Measurements from ENCODE around the gene AKAP6.

Gene AKAP6

GRCh38 chr14:32593290-32593942 lies 264.3 kb downstream of the AKAP6 start:
- DNase-seq = peak; percentile 96

DNA sequence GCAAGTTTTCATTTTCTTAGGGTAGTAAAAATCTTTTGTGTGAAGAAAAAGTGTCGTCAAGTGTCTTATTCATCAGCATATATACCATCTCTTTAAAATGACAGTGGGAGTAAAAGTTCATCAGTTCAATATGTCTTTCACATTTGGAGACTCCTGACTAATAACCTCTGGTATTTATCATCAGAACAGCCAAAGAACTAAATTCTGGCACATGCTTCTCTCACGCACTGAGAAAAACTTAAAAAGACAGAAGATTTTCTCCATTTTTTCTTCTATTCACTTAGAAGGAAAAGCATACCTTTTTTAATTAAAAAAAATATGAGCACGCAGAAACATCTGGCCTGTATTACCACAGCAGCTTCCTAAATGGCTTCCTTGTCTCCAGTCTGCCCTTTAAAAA lies 265.7 kb downstream of the AKAP6 start:
- peak; percentile 93 for DNase-seq

DNA sequence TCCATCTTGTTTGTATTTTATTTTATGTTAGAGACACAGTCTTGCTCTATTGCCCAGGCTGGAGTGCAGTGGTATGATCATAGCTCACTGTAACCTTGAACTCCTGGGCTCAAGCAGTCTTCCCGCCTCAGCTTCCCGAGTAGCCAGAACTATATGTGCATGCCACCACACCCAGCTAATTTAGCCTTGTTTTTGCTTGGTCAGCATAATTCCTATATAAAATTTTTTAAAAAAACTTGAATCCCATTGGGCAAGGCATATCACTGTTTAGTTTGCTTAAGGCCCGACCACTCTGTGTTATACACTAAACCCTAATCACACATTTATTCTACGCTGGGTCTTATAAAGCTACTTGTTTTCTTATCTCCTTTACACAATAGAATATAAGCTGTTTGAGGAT lies 266.4 kb downstream of the AKAP6 start:
- no peak for DNase-seq

DNA sequence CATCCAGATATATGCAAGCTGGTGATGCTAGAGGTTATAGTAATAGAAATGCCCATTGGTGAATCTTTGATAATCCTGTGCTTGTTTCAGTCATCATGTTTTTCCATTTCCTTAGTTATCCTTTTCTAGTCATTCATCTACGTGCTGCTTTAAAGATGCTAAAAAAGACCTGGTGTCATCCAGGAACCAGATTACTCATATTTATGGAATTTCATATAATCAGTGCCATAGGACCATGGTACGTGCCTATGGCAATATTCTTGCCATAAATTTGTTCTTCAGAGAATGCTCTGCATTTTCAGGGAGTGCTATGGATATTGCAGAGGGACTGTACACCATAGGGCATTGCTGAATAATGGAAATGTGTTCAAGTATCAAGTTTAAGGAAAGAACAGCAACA lies 267.3 kb downstream of the AKAP6 start:
- no peak for DNase-seq

DNA sequence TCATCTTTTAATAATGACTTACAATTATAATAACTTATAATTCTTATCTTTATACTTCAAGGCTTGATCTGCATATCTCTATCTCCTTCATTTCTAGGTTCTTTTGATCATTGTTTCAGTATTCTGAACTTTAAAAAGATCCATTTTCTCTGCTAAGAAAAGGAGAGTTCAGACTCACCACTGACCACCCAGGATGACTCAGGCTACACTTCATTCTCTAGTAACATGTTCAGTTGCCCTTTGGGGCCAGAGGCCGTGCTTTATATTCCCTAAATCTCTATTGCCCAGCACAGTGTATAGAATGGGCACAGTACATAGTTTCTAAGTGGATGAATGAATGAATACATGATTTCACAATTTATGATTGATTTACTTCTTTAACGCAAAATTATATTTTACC lies 268.7 kb downstream of the AKAP6 start:
- DNase-seq = no peak

DNA sequence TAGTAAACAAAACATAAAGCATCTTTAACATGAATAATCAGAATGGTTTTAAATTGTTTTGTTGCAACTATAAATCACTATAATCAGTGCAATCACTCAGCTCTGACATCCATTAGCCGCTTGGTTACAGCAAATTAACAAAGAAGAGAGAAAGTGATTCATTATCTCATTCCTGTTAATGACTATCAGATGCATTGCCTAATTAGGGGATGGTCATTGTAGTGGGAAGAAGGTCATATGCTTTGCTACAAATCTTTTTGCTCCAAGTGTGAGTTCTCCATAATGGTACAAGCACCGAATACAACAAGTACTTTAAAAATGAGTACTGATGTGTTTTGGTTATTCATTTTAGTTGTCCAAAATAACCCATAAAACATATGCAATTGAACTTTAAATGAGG lies 272.0 kb downstream of the AKAP6 start:
- no peak for DNase-seq

DNA sequence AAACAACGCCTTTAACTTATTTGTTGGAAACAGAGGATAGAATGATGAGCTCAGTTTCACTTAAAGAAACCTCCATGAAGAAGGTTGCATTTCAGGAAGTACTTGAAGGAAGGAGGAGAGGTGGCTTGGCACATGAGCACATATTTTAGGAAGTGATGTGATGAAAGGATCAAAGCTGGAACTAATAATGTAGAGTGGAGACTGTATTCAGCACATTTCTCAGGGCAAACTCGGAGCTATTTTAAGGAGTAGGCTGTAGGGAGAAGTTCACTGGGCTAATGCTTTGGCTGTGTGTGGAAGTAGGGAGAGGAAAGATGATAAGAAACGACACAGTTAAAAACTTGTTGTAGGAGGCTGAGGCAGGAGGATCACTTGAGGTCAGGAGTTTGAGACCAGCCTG lies 272.8 kb downstream of the AKAP6 start:
- DNase-seq = peak; percentile 63

DNA sequence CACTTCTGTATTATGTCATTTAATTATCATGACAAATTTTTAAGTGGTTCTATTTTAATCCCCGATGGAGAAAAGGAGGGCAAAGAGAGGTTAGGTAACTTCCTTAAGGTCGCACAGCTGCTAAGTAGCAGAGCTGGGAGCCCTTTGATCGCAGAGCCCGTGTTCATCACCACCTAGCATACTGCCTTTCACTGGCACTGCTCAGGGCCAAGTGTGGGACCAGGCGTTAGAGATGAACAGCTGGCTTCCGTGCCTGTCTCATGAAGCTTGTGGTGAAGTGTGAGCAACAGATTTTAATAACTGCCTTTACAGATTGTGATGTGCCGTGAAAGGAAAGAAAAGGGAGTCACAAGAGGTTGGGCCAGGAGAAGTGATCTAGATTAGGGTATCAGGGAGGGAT lies 273.6 kb downstream of the AKAP6 start:
- no peak for DNase-seq

DNA sequence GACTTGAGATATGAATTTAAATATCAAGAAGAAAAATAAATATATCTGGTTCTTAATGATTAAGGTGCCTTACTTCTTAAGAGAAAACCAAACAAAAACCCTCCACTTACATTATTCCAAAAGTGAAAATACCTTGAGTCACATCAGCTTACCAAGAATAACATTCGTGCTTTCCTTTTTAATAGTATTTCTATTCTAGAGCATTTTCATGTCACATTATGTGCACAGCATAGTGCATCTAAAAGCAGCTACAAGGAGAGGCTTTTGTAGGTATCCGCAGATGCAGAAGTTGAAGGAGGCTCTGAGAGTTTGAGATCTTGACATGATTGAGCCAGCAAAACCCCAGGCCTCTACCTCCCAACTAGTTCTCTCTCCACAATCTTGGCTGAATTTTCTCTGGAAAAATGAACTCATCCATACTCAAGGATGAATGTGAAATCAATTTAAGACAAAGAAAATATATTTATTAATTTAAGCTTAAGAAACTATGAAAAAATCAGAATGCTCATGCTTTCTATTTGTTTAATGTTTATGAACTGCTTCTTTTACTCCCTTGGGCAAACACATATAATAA lies 275.0 kb downstream of the AKAP6 start:
- no peak for DNase-seq

GRCh38 chr14:32606301-32606700 lies 277.2 kb downstream of the AKAP6 start:
- DNase-seq = no peak

DNA sequence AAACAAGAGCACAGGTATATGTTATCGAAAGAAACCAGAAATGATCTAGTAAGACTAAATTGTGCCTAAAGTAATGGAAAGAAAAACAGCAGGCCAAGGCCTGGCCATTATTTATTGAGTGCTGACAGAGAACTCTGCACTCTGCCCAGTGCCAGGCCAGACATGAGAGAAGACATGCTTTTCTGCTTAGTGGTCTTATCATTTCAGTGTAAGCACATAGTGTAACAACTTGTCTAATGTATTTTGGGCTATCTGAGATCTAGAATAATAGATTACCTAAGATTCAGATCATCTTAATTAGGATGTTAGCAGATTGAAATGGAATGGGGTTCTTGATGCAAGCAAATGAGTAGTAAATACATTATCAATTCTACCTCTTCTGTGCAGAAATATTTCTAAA lies 278.3 kb downstream of the AKAP6 start:
- DNase-seq = peak; percentile 66

- peak; percentile 86 for DNase-seq
These were observed 279.8 kb downstream of the AKAP6 start for GRCh38 chr14:32608857-32609256.

GRCh38 chr14:32609388-32609787 lies 280.3 kb downstream of the AKAP6 start:
- DNase-seq = no peak

DNA sequence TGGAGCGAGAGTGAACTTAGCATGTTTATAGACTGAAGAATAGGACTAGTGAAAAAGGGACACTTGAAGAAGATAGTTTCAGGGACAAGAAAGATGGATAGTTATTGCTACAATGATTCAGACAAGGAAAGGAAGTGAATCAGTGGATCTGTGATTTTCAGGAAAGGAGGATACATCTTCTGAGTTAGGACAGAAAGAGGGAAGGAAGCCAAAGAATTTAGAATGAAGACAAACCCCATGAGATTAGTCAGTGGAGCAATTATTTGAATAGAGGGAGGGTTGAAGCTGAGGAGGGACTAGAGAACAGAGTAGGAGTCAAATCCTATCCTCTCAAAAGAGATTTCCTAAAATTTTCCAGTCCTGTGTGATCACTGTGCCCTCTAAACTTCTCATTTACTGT lies 282.7 kb downstream of the AKAP6 start:
- peak; percentile 96 for DNase-seq

- DNase-seq = no peak
These were observed 289.9 kb downstream of the AKAP6 start for GRCh38 chr14:32618991-32619390.

- peak; percentile 81 for DNase-seq
These were observed 291.2 kb downstream of the AKAP6 start for GRCh38 chr14:32620303-32620702.

- DNase-seq = peak; percentile 79
These were observed 291.6 kb downstream of the AKAP6 start for GRCh38 chr14:32620724-32621123.

- DNase-seq = no peak
These were observed 292.5 kb downstream of the AKAP6 start for GRCh38 chr14:32621585-32621984.

- no peak for DNase-seq
These were observed 293.6 kb downstream of the AKAP6 start for GRCh38 chr14:32622742-32623141.

GRCh38 chr14:32623300-32624093 lies 294.4 kb downstream of the AKAP6 start:
- peak; percentile 80 for DNase-seq

GRCh38 chr14:32625211-32625610 lies 296.1 kb downstream of the AKAP6 start:
- no peak for DNase-seq

- no peak for DNase-seq
These were observed 298.6 kb downstream of the AKAP6 start for GRCh38 chr14:32627545-32628298.

DNA sequence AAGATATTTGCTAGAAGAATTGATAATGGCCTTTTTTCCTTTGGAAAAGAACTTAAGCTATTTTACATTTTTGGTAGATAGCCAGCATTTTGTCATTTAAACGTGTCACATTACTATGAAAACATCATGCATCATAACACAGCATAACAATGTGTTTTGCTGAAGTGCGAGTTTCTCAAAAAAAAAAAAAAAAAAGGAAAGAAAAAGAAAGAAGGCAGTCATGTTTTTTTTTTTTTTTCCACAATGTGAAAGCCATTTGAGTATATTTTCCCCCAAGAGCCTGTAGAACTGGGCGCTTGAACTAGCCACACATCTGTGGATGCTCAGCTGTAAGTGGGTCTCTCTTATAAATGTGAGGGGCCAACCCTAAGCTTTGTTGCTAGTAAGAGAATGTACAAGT lies 300.1 kb downstream of the AKAP6 start:
- DNase-seq = peak; percentile 26

- DNase-seq = no peak
These were observed 301.6 kb downstream of the AKAP6 start for GRCh38 chr14:32630701-32631100.
